Sigmoid colon (tissue), 7 donors: ENCODE results near the gene SCN10A. TPM values are rescaled to one million over a fixed set of nuclear protein-coding genes. Genes with fewer than 3 reads are reported as not detected.

Source experiments
- DNase-seq: peaks from one replicate; pipeline ENCODE4 v3.0.0-alpha.2; 2019
- H3K27ac ChIP-seq, 4 donors: fragments of 200-600 bp; sonication (generic); one replicate each; pipeline ENCODE4 v1.5.1; 2016 to 2019; ENCODE audit warnings: mild to moderate bottlenecking in 1 of 4
- H3K27me3 ChIP-seq, 3 donors: fragments of 200-600 bp; sonication (generic); one replicate each; pipeline ENCODE4 v1.5.1; 2019; ENCODE audit warnings: mild to moderate bottlenecking in 1 of 3
- H3K36me3 ChIP-seq, 4 donors: fragments of 200-600 bp; sonication (generic); one replicate each; pipeline ENCODE4 v1.5.1; 2016 to 2019
- H3K4me1 ChIP-seq, 4 donors: fragments of 200-600 bp; sonication (generic); one replicate each; pipeline ENCODE4 v1.5.1; 2017 to 2019
- H3K4me3 ChIP-seq, 4 donors: fragments of 200-600 bp; sonication (generic); one replicate each; pipeline ENCODE4 v1.5.1; 2017 to 2019; ENCODE audit warnings: mild to moderate bottlenecking in 2 of 4, moderate library complexity in 1 of 4
- H3K9me3 ChIP-seq, 4 donors: fragments of 200-600 bp in 3 of 4; sonication (generic) in 3 of 4; one replicate each; pipeline versions ENCODE4 v1.5.1 to v1.6.1; 2013 to 2019
- EP300 ChIP-seq, 4 donors: sonication (generic); formaldehyde crosslinking; IDR thresholded peaks; one replicate each; pipeline ENCODE4 v1.6.1; 2017; ENCODE audit warnings: antibody characterized with exemption in 4 of 4
- POLR2A ChIP-seq, 2 donors: fragments of 450-650 bp; IDR thresholded peaks; one replicate each; pipeline ENCODE4 v1.6.1; 2016; ENCODE audit warnings: antibody characterized with exemption in 2 of 2, mild to moderate bottlenecking in 2 of 2, moderate library complexity in 2 of 2
- POLR2AphosphoS5 ChIP-seq, 4 donors: sonication (generic); formaldehyde crosslinking; IDR thresholded peaks; one replicate each; pipeline ENCODE4 v1.6.1; 2017; ENCODE audit warnings: antibody characterized with exemption in 4 of 4
- WGBS, 2 donors: extraction: QIAGEN DNeasy Blood & Tissue Kit; methylation state at CpG; one replicate each; pipeline ENCODE4 v1.1.7; 2013; 5-methylcytosine and 5-hydroxymethylcytosine counted together
- intact Hi-C: fragments of 100-400 bp; cut with DNase I; formaldehyde crosslinking; loops from one replicate; pipeline ENCODE4 v1.15.1; 2023
- polyA plus RNA-seq, 3 donors: library from polyadenylated mRNA; stranded (reverse); fragments of 200-250 nt; gene quantifications; one replicate each; pipeline ENCODE4 v1.2.3, GENCODE V29; 2013
- total RNA-seq, 4 donors: library from RNA; depleted of rRNA; stranded (reverse); fragments of >200 nt; gene quantifications; one replicate each; pipeline ENCODE4 v1.1.0, GENCODE V29; 2016
- TF ChIP-seq, protein P1 (sequence below), 4 experiments: fragments of 450-650 bp in 3 of 4; fragments of 200-600 bp in 1 of 4; IDR thresholded peaks; one replicate each; pipeline ENCODE4 v1.5.1; 2016 to 2019; ENCODE audit warnings: antibody characterized with exemption in 4 of 4, mild to moderate bottlenecking in 3 of 4, moderate library complexity in 2 of 4
- donor health status: healthy with polysubstance abuse.
- donor health status: Bipolar disorder and iron deficiency.
- donor health status: healthy.

SCN10A gene
- total and polyA plus RNA-seq, 7 donors, result not detected

DNA sequence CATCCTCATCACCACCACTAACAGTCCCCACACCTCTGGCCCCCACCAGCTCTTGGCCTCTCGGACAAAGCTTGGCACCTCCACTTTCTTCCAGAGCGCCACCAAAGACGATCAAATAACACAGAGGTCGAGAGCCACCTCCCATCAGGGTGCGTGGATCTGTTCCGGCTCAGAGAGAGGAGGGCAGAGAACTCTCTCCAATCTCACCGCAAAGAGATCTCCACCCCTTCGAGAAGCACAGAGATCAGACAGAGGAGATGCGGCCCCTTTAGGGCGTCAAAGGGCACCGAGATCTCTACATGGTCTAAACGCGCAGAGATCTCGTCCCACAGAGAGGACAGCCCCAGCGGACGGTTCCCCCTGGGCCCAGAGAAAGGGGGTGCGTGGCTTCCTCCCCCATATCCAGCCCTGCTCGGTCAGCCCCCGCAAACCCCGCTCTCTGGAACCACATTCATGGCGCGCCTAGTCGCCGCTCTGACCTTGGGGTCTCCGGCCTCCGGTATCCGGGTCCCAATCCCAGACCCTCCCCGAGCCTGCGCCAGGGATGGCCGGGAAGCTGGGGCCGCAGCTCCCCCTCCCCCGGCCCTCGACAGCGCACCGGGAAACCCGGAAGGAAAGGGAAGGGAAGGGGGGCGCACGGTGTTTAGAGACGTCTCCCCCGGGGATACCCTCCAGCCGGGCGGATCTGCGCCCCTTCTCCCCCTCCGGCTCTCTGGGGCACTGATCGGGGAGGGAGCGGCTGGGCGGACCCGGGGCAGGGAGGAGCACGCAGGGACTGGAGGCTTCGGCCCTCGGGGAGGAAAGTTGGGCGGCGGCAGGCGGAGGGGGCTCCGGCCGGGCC, 167.1 kb downstream of the SCN10A start:
- 10 to 11% methylated on average over 56 of the region's 56 CpGs for WGBS, 2 donors
- H3K27me3 ChIP-seq, result peaks cover 6 to 23% (median 21%) of the 10 kb centered on the region in 3 donors
- peak overlapping the region; percentile 29 to 60 (median 48) for H3K4me3 ChIP-seq
- peak; percentile 58 for DNase-seq
- no peaks in the 10 kb centered on the region for H3K36me3 ChIP-seq
- H3K9me3 ChIP-seq, result no peaks in the 10 kb centered on the region
- TF ChIP-seq EP300 (IDR thresholded peaks at IDR 0.05) (no peak), POLR2A (IDR thresholded peaks at IDR 0.05) (no peak), POLR2AphosphoS5 (IDR thresholded peaks at IDR 0.05) (no peak)
- TF ChIP-seq, protein P1, sequence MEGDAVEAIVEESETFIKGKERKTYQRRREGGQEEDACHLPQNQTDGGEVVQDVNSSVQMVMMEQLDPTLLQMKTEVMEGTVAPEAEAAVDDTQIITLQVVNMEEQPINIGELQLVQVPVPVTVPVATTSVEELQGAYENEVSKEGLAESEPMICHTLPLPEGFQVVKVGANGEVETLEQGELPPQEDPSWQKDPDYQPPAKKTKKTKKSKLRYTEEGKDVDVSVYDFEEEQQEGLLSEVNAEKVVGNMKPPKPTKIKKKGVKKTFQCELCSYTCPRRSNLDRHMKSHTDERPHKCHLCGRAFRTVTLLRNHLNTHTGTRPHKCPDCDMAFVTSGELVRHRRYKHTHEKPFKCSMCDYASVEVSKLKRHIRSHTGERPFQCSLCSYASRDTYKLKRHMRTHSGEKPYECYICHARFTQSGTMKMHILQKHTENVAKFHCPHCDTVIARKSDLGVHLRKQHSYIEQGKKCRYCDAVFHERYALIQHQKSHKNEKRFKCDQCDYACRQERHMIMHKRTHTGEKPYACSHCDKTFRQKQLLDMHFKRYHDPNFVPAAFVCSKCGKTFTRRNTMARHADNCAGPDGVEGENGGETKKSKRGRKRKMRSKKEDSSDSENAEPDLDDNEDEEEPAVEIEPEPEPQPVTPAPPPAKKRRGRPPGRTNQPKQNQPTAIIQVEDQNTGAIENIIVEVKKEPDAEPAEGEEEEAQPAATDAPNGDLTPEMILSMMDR (IDR thresholded peaks at IDR 0.05), result no peak
- H3K27ac ChIP-seq, result no peak overlapping the region
- H3K4me1 ChIP-seq, result peaks cover 0 to 19% (median 14%) of the 10 kb centered on the region in 4 donors
- intact Hi-C loops, result no loop called here

DNA sequence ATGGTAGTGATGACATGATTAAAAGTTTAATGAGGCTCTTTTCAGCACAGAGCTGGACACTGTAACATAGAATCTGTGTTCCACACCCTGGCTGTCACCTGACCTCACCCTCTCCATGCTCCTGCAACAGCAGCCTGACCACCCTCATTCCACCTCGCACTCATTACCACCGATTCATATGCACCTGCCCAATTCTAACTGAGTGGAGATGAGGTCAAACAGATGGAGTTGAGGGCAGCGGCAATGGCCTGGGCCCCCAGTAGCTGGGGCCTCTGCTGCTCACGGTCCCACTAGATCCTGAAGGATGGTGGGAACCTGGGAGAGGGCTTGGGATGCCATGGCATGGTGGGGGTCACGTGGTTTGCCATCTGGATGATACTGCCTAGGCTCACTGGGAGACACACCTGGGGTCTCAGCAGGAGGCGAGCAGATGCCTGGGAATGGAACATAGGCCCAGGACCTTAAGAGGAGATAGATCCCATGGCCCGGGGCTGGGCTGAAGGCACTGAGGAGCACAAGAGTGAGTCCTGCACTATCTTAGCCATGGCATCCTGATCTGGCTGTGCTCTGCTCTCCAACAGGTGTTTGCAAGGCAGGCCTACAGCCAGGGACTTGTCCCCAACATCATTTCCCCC, 167.9 kb downstream of the SCN10A start:
- H3K27me3 ChIP-seq, result peaks cover 6 to 28% (median 21%) of the 10 kb centered on the region in 3 donors
- 90 to 94% methylated on average over 7 of the region's 7 CpGs for WGBS, 2 donors
- H3K4me1 ChIP-seq, result peaks cover 0 to 19% (median 14%) of the 10 kb centered on the region in 4 donors
- intact Hi-C loops, result no loop called here
- H3K9me3 ChIP-seq, result no peaks in the 10 kb centered on the region
- TF ChIP-seq EP300 (IDR thresholded peaks at IDR 0.05), result no peak
- TF ChIP-seq, protein P1 (IDR thresholded peaks at IDR 0.05), result no peak
- TF ChIP-seq POLR2AphosphoS5 (IDR thresholded peaks at IDR 0.05), result no peak
- no peak for TF ChIP-seq POLR2A (IDR thresholded peaks at IDR 0.05)
- H3K36me3 ChIP-seq, result no peaks in the 10 kb centered on the region
- H3K4me3 ChIP-seq, result no peak overlapping the region
- DNase-seq, result peak; percentile 48
- H3K27ac ChIP-seq, result no peak overlapping the region

DNA sequence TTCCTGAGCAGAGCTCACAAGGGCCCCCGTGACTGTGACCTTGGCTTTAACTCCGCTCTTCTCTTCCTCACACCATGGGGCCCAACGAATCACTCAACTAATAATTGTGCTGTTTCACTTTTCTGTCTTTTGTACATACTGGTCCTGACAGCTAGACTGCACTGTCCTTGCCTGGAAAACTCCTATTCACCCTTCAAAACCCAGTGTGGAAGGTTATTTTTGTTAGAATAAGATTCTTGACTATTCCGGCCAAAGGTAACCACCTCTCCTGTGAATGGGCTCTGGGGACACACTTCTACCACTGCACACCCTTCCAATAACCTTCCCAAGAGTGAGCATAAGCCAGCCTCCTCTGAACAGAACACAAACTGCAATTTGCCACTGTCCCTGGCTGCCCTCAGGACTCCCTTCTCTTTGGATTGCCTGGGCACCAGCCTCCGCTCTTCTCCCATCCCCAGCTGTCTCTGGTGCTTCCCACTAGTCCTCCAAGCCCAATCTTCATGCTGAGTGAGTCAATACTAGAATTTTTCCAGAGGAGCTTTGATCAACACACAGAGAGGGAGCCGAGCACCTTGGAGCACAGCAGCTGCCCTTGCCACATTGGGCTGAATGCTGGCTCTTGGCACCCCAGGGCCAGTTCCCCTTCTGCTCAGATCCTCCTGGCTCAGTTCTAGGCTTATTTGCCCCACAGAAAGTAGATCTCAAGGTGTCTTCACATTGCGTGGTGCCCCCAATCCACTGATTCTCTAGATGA, 168.6 kb downstream of the SCN10A start:
- TF ChIP-seq POLR2AphosphoS5 (IDR thresholded peaks at IDR 0.05), result no peak
- TF ChIP-seq EP300 (IDR thresholded peaks at IDR 0.05), result no peak
- TF ChIP-seq, protein P1 (IDR thresholded peaks at IDR 0.05), result no peak
- TF ChIP-seq POLR2A (IDR thresholded peaks at IDR 0.05), result no peak
- Histone ChIP-seq H3K4me1 (peaks cover 0 to 19% (median 14%) of the 10 kb centered on the region in 4 donors), H3K9me3 (no peaks in the 10 kb centered on the region), H3K36me3 (no peaks in the 10 kb centered on the region), H3K27ac (no peak overlapping the region), H3K4me3 (no peak overlapping the region), H3K27me3 (peaks cover 6 to 23% (median 21%) of the 10 kb centered on the region in 3 donors)
- peak; percentile 42 for DNase-seq
- intact Hi-C loops, result no loop called here
- WGBS, 2 donors, result 88 to 92% methylated on average over 7 of the region's 7 CpGs

Other genes starting within 250 kb of the SCN10A start
- 1 to 10 TPM in 1 of 4 donors, under 1 TPM in 3; 0.33 to 1.9 (median 0.77) TPM for gene SCN5A, start 166.5 kb downstream of the SCN10A start, total RNA-seq
- under 1 TPM; under 0.01 to 0.51 (median 0.23) TPM for gene SCN5A, start 166.5 kb downstream of the SCN10A start, polyA plus RNA-seq
- 1 to 10 TPM in 3 of 4 donors, under 1 TPM in 1; 0.82 to 3.0 (median 2.2) TPM for gene SCN11A, start 235.7 kb upstream of the SCN10A start, total RNA-seq
- gene SCN11A, start 235.7 kb upstream of the SCN10A start, polyA plus RNA-seq, result under 1 TPM in 2 of 3 donors, not detected in 1; under 0.01 to 0.57 TPM
- gene WDR48, start 235.8 kb upstream of the SCN10A start, total RNA-seq, result 10 to 100 TPM; 37.4 to 50.2 (median 40.7) TPM
- 10 to 100 TPM; 15.3 to 16.8 (median 16.6) TPM for gene WDR48, start 235.8 kb upstream of the SCN10A start, polyA plus RNA-seq